Vagina (tissue), 2 donors: ENCODE data around the gene YIPF1. TPM values are rescaled to one million over a fixed set of nuclear protein-coding genes. Genes with fewer than 3 reads are reported as not detected.

Experiments
- DNase-seq, 2 donors: peaks; one replicate each; pipeline ENCODE4 v3.0.0-alpha.2; 2017; ENCODE audit errors: extremely low spot score in 2 of 2
- H3K27ac ChIP-seq: fragments of 200-600 bp; sonication (generic); one replicate; pipeline ENCODE4 v1.5.1; 2019
- H3K27me3 ChIP-seq: fragments of 200-600 bp; sonication (generic); one replicate; pipeline ENCODE4 v1.5.1; 2019
- H3K36me3 ChIP-seq, 2 donors: fragments of 200-600 bp; sonication (generic); one replicate each; pipeline ENCODE4 v1.5.1; 2017 to 2019
- H3K4me1 ChIP-seq: fragments of 200-600 bp; sonication (generic); one replicate; pipeline ENCODE4 v1.5.1; 2019
- H3K4me3 ChIP-seq, 2 donors: fragments of 200-600 bp; sonication (generic); 1 replicate in 1 of 2; 2 replicates in 1 of 2; pipeline ENCODE4 v1.5.1; 2016 to 2019
- H3K9me3 ChIP-seq: fragments of 200-600 bp; sonication (generic); one replicate; pipeline ENCODE4 v1.5.1; 2019
- CTCF ChIP-seq, 3 experiments: fragments of 450-650 bp in 2 of 3; fragments of 200-600 bp in 1 of 3; sonication (generic) in 1 of 3; IDR thresholded peaks; one replicate each; pipeline ENCODE4 v1.5.1; 2017 to 2019; ENCODE audit warnings: antibody characterized with exemption in 3 of 3, mild to moderate bottlenecking in 2 of 3, moderate library complexity in 2 of 3
- POLR2A ChIP-seq, 2 donors: fragments of 450-650 bp; IDR thresholded peaks; one replicate each; pipeline ENCODE4 v1.6.1; 2017; ENCODE audit warnings: antibody characterized with exemption in 2 of 2, mild to moderate bottlenecking in 2 of 2, moderate library complexity in 2 of 2
- POLR2AphosphoS5 ChIP-seq, 2 donors: sonication (generic); formaldehyde crosslinking; IDR thresholded peaks; one replicate each; pipeline ENCODE4 v1.9.0; 2017; ENCODE audit warnings: antibody characterized with exemption in 2 of 2, mild to moderate bottlenecking in 2 of 2, low read depth in 1 of 2; ENCODE audit not compliant: insufficient read depth in 1 of 2
- intact Hi-C: fragments of 100-400 bp; cut with DNase I; formaldehyde crosslinking; loops from one replicate; pipeline ENCODE4 v1.15.1; 2023
- total RNA-seq: library from RNA; depleted of rRNA; stranded (reverse); fragments of >200 nt; gene quantifications from one replicate; pipeline ENCODE4 v1.2.3, GENCODE V29; 2016

YIPF1 gene
- total RNA-seq, 1 donor from 2014 or later, result 22.1 TPM

- Histone ChIP-seq H3K27ac (no peak overlapping the region), H3K4me1 (no peaks in the 10 kb centered on the region), H3K36me3 (peaks cover 4 to 40% of the 10 kb centered on the region in 2 donors), H3K27me3 (no peaks in the 10 kb centered on the region), H3K9me3 (no peaks in the 10 kb centered on the region), H3K4me3 (no peak overlapping the region)
- intact Hi-C loops, result no loop called here
- DNase-seq, result no peak
- TF ChIP-seq POLR2AphosphoS5 (IDR thresholded peaks at IDR 0.05; ENCODE audit: insufficient read depth in 1 of 2, low read depth in 1 of 2) (no peak), POLR2A (IDR thresholded peaks at IDR 0.05) (no peak), CTCF (IDR thresholded peaks at IDR 0.05) (no peak)
These were observed 17.7 kb downstream of the YIPF1 start for GRCh38 chr1:53871773-53872484.

- intact Hi-C loops, result no loop called here
These were observed 18.4 kb downstream of the YIPF1 start for GRCh38 chr1:53871221-53871620.

GRCh38 chr1:53869454-53870117 is 20.0 kb downstream of the YIPF1 start:
- Histone ChIP-seq H3K27me3 (no peaks in the 10 kb centered on the region), H3K4me1 (no peaks in the 10 kb centered on the region), H3K36me3 (peaks cover 4 to 56% of the 10 kb centered on the region in 2 donors), H3K4me3 (no peak overlapping the region), H3K27ac (no peak overlapping the region), H3K9me3 (no peaks in the 10 kb centered on the region)
- no peak for TF ChIP-seq POLR2A (IDR thresholded peaks at IDR 0.05)
- TF ChIP-seq CTCF (IDR thresholded peaks at IDR 0.05), result no peak
- TF ChIP-seq POLR2AphosphoS5 (IDR thresholded peaks at IDR 0.05; ENCODE audit: insufficient read depth in 1 of 2, low read depth in 1 of 2), result no peak
- DNase-seq, result no peak
- intact Hi-C loops, result no loop called here

More at GRCh38 chr1:53871221-53871620, 18.4 kb downstream of the YIPF1 start:
- H3K4me1 ChIP-seq, result no peaks in the 10 kb centered on the region
- no peak overlapping the region for H3K27ac ChIP-seq
- H3K9me3 ChIP-seq, result no peaks in the 10 kb centered on the region
- no peak for DNase-seq
- peaks cover 4 to 47% of the 10 kb centered on the region in 2 donors for H3K36me3 ChIP-seq
- no peak overlapping the region for H3K4me3 ChIP-seq
- H3K27me3 ChIP-seq, result no peaks in the 10 kb centered on the region
- TF ChIP-seq POLR2AphosphoS5 (IDR thresholded peaks at IDR 0.05; ENCODE audit: insufficient read depth in 1 of 2, low read depth in 1 of 2) (no peak), POLR2A (IDR thresholded peaks at IDR 0.05) (no peak), CTCF (IDR thresholded peaks at IDR 0.05) (no peak)

GRCh38 chr1:53868565-53868964 is 21.0 kb downstream of the YIPF1 start:
- intact Hi-C loops, result no loop called here
- H3K4me1 ChIP-seq, result no peaks in the 10 kb centered on the region
- no peaks in the 10 kb centered on the region for H3K9me3 ChIP-seq
- no peak for TF ChIP-seq POLR2A (IDR thresholded peaks at IDR 0.05)
- TF ChIP-seq POLR2AphosphoS5 (IDR thresholded peaks at IDR 0.05; ENCODE audit: insufficient read depth in 1 of 2, low read depth in 1 of 2), result no peak
- no peak for TF ChIP-seq CTCF (IDR thresholded peaks at IDR 0.05)
- no peak overlapping the region for H3K27ac ChIP-seq
- H3K27me3 ChIP-seq, result no peaks in the 10 kb centered on the region
- DNase-seq, result no peak
- H3K4me3 ChIP-seq, result no peak overlapping the region
- H3K36me3 ChIP-seq, result peaks cover 4 to 56% of the 10 kb centered on the region in 2 donors

- H3K36me3 ChIP-seq, result peaks cover 0 to 43% of the 10 kb centered on the region in 2 donors
- intact Hi-C loops, result no loop called here
These were observed 27.1 kb downstream of the YIPF1 start for GRCh38 chr1:53862507-53862906.

More at GRCh38 chr1:53862507-53862906, 27.1 kb downstream of the YIPF1 start:
- Histone ChIP-seq H3K4me1 (no peaks in the 10 kb centered on the region), H3K27ac (no peak overlapping the region), H3K4me3 (no peak overlapping the region), H3K27me3 (no peaks in the 10 kb centered on the region), H3K9me3 (no peaks in the 10 kb centered on the region)
- no peak for DNase-seq
- TF ChIP-seq POLR2A (IDR thresholded peaks at IDR 0.05), result no peak
- no peak for TF ChIP-seq CTCF (IDR thresholded peaks at IDR 0.05)
- no peak for TF ChIP-seq POLR2AphosphoS5 (IDR thresholded peaks at IDR 0.05; ENCODE audit: insufficient read depth in 1 of 2, low read depth in 1 of 2)
